Mesenchymal stem cell (in vitro differentiated cells and primary cell): ENCODE data around the gene C1R. TPM values are rescaled to one million over a fixed set of nuclear protein-coding genes. Genes with fewer than 3 reads are reported as not detected.
A peak's percentile ranks its signal among the peaks of the same experiment; 100 is the strongest.

Experiments
- DNase-seq: peaks from one replicate; pipeline ENCODE4 v3.0.0-alpha.2; 2013
- H2AFZ ChIP-seq: one replicate; pipeline ENCODE4 v1.6.1; 2013; ENCODE audit warnings: low read depth, mild to moderate bottlenecking, control low read depth, inconsistent platforms, low read length, moderate library complexity
- H2AK5ac ChIP-seq: 2 replicates; pipeline ENCODE4 v1.6.1; 2013; ENCODE audit warnings: low read length, moderate library complexity, mild to moderate bottlenecking, inconsistent platforms; ENCODE audit not compliant: severe bottlenecking
- H2BK120ac ChIP-seq: one replicate; pipeline ENCODE4 v1.6.1; 2013; ENCODE audit warnings: low read depth, mild to moderate bottlenecking, inconsistent platforms, low read length, moderate library complexity
- H2BK12ac ChIP-seq, 2 experiments: one replicate each; pipeline ENCODE4 v1.6.1; 2013; ENCODE audit warnings: inconsistent platforms in 2 of 2, low read length in 2 of 2, mild to moderate bottlenecking in 2 of 2, moderate library complexity in 2 of 2, control low read depth in 1 of 2
- H2BK15ac ChIP-seq: one replicate; pipeline ENCODE4 v1.6.1; 2013; ENCODE audit warnings: mild to moderate bottlenecking, low read depth, inconsistent platforms; ENCODE audit not compliant: poor library complexity, severe bottlenecking
- H2BK5ac ChIP-seq: 2 replicates; pipeline ENCODE4 v1.6.1; 2013; ENCODE audit warnings: low read depth, mild to moderate bottlenecking, low read length, control low read depth, inconsistent platforms; ENCODE audit not compliant: poor library complexity, severe bottlenecking
- H3K14ac ChIP-seq, 2 experiments: one replicate each; pipeline ENCODE4 v1.6.1; 2013; ENCODE audit warnings: inconsistent platforms in 2 of 2, low read length in 2 of 2, control low read depth in 1 of 2, mild to moderate bottlenecking in 1 of 2, moderate library complexity in 1 of 2
- H3K18ac ChIP-seq, 2 experiments: one replicate each; pipeline ENCODE4 v1.6.1; 2013; ENCODE audit warnings: inconsistent platforms in 2 of 2, low read length in 2 of 2, control low read depth in 1 of 2, low read depth in 1 of 2, mild to moderate bottlenecking in 1 of 2
- H3K23ac ChIP-seq, 2 experiments: one replicate each; pipeline ENCODE4 v1.6.1; 2013; ENCODE audit warnings: inconsistent platforms in 2 of 2, low read length in 2 of 2, mild to moderate bottlenecking in 2 of 2, moderate library complexity in 2 of 2, control low read depth in 1 of 2
- H3K27ac ChIP-seq: 2 replicates; pipeline ENCODE4 v1.5.1; 2013; ENCODE audit warnings: mild to moderate bottlenecking, moderate library complexity, low read length, control low read depth, inconsistent platforms; ENCODE audit not compliant: poor library complexity, severe bottlenecking
- H3K27me3 ChIP-seq, 2 experiments: 2 replicates each; pipeline versions ENCODE4 v1.6.1 to v1.7.0; 2013; ENCODE audit warnings: low read length in 2 of 2, mild to moderate bottlenecking in 2 of 2, moderate library complexity in 2 of 2, control low read depth in 1 of 2, inconsistent platforms in 1 of 2; ENCODE audit not compliant: control insufficient read depth in 1 of 2, insufficient read depth in 1 of 2
- H3K36me3 ChIP-seq, 2 experiments: 2 replicates each; pipeline versions ENCODE4 v1.6.1 to v1.7.0; 2013; ENCODE audit warnings: low read length in 2 of 2, control low read depth in 1 of 2, inconsistent platforms in 1 of 2, low read depth in 1 of 2, mild to moderate bottlenecking in 1 of 2; ENCODE audit not compliant: insufficient read depth in 2 of 2, control insufficient read depth in 1 of 2
- H3K4ac ChIP-seq, 2 experiments: one replicate each; pipeline ENCODE4 v1.6.1; 2013; ENCODE audit warnings: inconsistent platforms in 2 of 2, low read length in 2 of 2, mild to moderate bottlenecking in 2 of 2, moderate library complexity in 2 of 2, control low read depth in 1 of 2, low read depth in 1 of 2
- H3K4me1 ChIP-seq: 2 replicates; pipeline ENCODE4 v1.6.1; 2013; ENCODE audit warnings: low read depth, low read length, control low read depth; ENCODE audit not compliant: control insufficient read depth, insufficient read depth
- H3K4me2 ChIP-seq: 2 replicates; pipeline ENCODE4 v1.6.1; 2013; ENCODE audit warnings: low read length, mild to moderate bottlenecking, inconsistent platforms; ENCODE audit not compliant: poor library complexity, severe bottlenecking
- H3K4me3 ChIP-seq, 2 experiments: 2 replicates each; pipeline versions ENCODE4 v1.5.1 to v1.7.0; 2013; ENCODE audit warnings: low read length in 2 of 2, mild to moderate bottlenecking in 2 of 2, control low read depth in 1 of 2, low read depth in 1 of 2; ENCODE audit not compliant: insufficient read depth in 1 of 2
- H3K79me1 ChIP-seq: replicated peaks from 2 replicates; pipeline ENCODE4 v1.6.1; 2013; ENCODE audit warnings: mild to moderate bottlenecking, control low read depth, low read length, inconsistent platforms; ENCODE audit not compliant: poor library complexity, severe bottlenecking
- H3K9ac ChIP-seq: 2 replicates; pipeline ENCODE4 v1.7.0; 2013; ENCODE audit warnings: mild to moderate bottlenecking, low read length, moderate library complexity
- H3K9me3 ChIP-seq: 2 replicates; pipeline ENCODE4 v1.7.0; 2013; ENCODE audit warnings: mild to moderate bottlenecking, low read length; ENCODE audit not compliant: control insufficient read depth
- H4K8ac ChIP-seq: one replicate; pipeline ENCODE4 v1.6.1; 2013; ENCODE audit warnings: inconsistent platforms, mild to moderate bottlenecking, low read length, moderate library complexity
- H4K91ac ChIP-seq: one replicate; pipeline ENCODE4 v1.6.1; 2013; ENCODE audit warnings: mild to moderate bottlenecking, low read length, inconsistent platforms
- WGBS: methylation state at CpG from one replicate; pipeline ENCODE4 v1.1.7; 2013; ENCODE audit warnings: mixed read lengths; 5-methylcytosine and 5-hydroxymethylcytosine counted together
- polyA plus RNA-seq, 2 experiments: library from polyadenylated mRNA; stranded (reverse); fragments of 200-250 nt; gene quantifications; one replicate each; pipeline ENCODE4 v1.2.3, GENCODE V29; 2013

Gene C1R
- 79.1 TPM for polyA plus RNA-seq (2013, experiment 1 of 2)
- 79.5 TPM for polyA plus RNA-seq (2013, experiment 2 of 2)

GRCh38 chr12:7092229-7092985, at the start of gene C1R:
C1R (minus strand) TSS chr12:7092445; CDS start chr12:7092388, 57 bp downstream.
- peak within 1 kb of the TSS; percentile 50 for H2AK5ac ChIP-seq
- peak within 1 kb of the TSS; percentile 75 to 80 for H3K4ac ChIP-seq
- H3K79me1 ChIP-seq: no peaks in the 10 kb centered on the region
- H4K8ac ChIP-seq: peak within 1 kb of the TSS; percentile 47
- H3K4me1 ChIP-seq: peaks cover 8% of the 10 kb centered on the region
- peak within 1 kb of the TSS in 1 of 2 experiments; percentile 92 for H3K4me3 ChIP-seq
- H3K18ac ChIP-seq: peak within 1 kb of the TSS; percentile 68 to 87
- H3K4me2 ChIP-seq: peak within 1 kb of the TSS; percentile 48
- H3K9ac ChIP-seq: peak within 1 kb of the TSS; percentile 93
- H2BK12ac ChIP-seq: peak within 1 kb of the TSS; percentile 75 to 93
- no peaks in the 10 kb centered on the region for H3K9me3 ChIP-seq
- H2BK15ac ChIP-seq: peak within 1 kb of the TSS; percentile 94
- H3K27me3 ChIP-seq: peaks cover 0 to 5% of the 10 kb centered on the region in 2 experiments
- H3K27ac ChIP-seq: no peak within 1 kb of the TSS
- H2AFZ ChIP-seq: peak within 1 kb of the TSS; percentile 48
- H4K91ac ChIP-seq: peak within 1 kb of the TSS; percentile 94
- peak within 1 kb of the TSS; percentile 7 for H2BK120ac ChIP-seq
- peak; percentile 89 for DNase-seq
- peak within 1 kb of the TSS in 1 of 2 experiments; percentile 84 for H3K14ac ChIP-seq
- H2BK5ac ChIP-seq: no peak within 1 kb of the TSS
- no peak within 1 kb of the TSS for H3K23ac ChIP-seq
- H3K36me3 ChIP-seq: peaks cover 6 to 40% of the 10 kb centered on the region in 2 experiments
- WGBS: 27% methylated on average over 13 of the region's 16 CpGs

GRCh38 chr12:7141351-7142005, 49.2 kb upstream of the C1R start:
- Histone ChIP-seq H3K4ac (no peak overlapping the region), H4K91ac (no peak overlapping the region), H2AK5ac (no peak overlapping the region), H3K4me1 (peaks cover 3% of the 10 kb centered on the region), H2BK120ac (no peak overlapping the region), H3K4me2 (no peak overlapping the region), H2AFZ (no peak overlapping the region), H3K27me3 (no peaks in the 10 kb centered on the region), H3K27ac (no peak overlapping the region), H3K4me3 (no peak overlapping the region), H2BK5ac (no peak overlapping the region), H3K23ac (no peak overlapping the region), H3K18ac (no peak overlapping the region), H3K79me1 (no peaks in the 10 kb centered on the region), H2BK12ac (no peak overlapping the region), H3K14ac (no peak overlapping the region), H3K9ac (no peak overlapping the region), H2BK15ac (no peak overlapping the region), H4K8ac (no peak overlapping the region), H3K36me3 (peaks cover 45 to 48% of the 10 kb centered on the region in 2 experiments), H3K9me3 (no peaks in the 10 kb centered on the region)
- no peak for DNase-seq
- WGBS: 87% methylated on average over 7 of the region's 7 CpGs

- Histone ChIP-seq H3K9ac (no peak overlapping the region), H3K27ac (no peak overlapping the region), H2AK5ac (no peak overlapping the region), H3K4me2 (no peak overlapping the region), H3K4me1 (no peaks in the 10 kb centered on the region), H3K14ac (no peak overlapping the region), H3K18ac (no peak overlapping the region), H4K91ac (no peak overlapping the region), H3K79me1 (no peaks in the 10 kb centered on the region), H2BK15ac (no peak overlapping the region), H4K8ac (no peak overlapping the region), H3K27me3 (no peaks in the 10 kb centered on the region), H3K4me3 (no peak overlapping the region), H3K23ac (no peak overlapping the region), H2BK12ac (no peak overlapping the region), H2BK120ac (no peak overlapping the region), H3K4ac (no peak overlapping the region), H2BK5ac (no peak overlapping the region), H2AFZ (no peak overlapping the region), H3K9me3 (no peaks in the 10 kb centered on the region), H3K36me3 (peaks cover 61 to 62% of the 10 kb centered on the region in 2 experiments)
- no peak for DNase-seq
- 99% methylated on average over 2 of the region's 2 CpGs for WGBS
Observed at GRCh38 chr12:7139200-7139599, 47.0 kb upstream of the C1R start.

- H2BK5ac ChIP-seq: no peak overlapping the region
- H3K23ac ChIP-seq: no peak overlapping the region
- peaks cover 4% of the 10 kb centered on the region for H3K79me1 ChIP-seq
- no peak overlapping the region for H3K18ac ChIP-seq
- WGBS: 49% methylated on average over 4 of the region's 4 CpGs
- H3K27ac ChIP-seq: no peak overlapping the region
- no peaks in the 10 kb centered on the region for H3K27me3 ChIP-seq
- H4K8ac ChIP-seq: no peak overlapping the region
- no peak overlapping the region for H3K14ac ChIP-seq
- H2AK5ac ChIP-seq: no peak overlapping the region
- no peak overlapping the region for H2BK120ac ChIP-seq
- no peak overlapping the region for H3K4ac ChIP-seq
- H3K4me2 ChIP-seq: no peak overlapping the region
- peaks cover 62 to 64% of the 10 kb centered on the region in 2 experiments for H3K36me3 ChIP-seq
- H4K91ac ChIP-seq: no peak overlapping the region
- no peak overlapping the region for H2BK15ac ChIP-seq
- H3K4me1 ChIP-seq: no peaks in the 10 kb centered on the region
- H3K4me3 ChIP-seq: no peak overlapping the region
- no peak overlapping the region for H3K9ac ChIP-seq
- H2BK12ac ChIP-seq: no peak overlapping the region
- H3K9me3 ChIP-seq: no peaks in the 10 kb centered on the region
- DNase-seq: no peak
- H2AFZ ChIP-seq: no peak overlapping the region
Observed at GRCh38 chr12:7137908-7138307, 45.7 kb upstream of the C1R start.
